Measurements from ENCODE around the gene SRGAP2.
"Not testable (repeated sequence)": the region's sequence is repeated elsewhere in the genome, so short reads cannot be mapped to it uniquely, and the experiment has no call there.

SRGAP2 gene

DNA sequence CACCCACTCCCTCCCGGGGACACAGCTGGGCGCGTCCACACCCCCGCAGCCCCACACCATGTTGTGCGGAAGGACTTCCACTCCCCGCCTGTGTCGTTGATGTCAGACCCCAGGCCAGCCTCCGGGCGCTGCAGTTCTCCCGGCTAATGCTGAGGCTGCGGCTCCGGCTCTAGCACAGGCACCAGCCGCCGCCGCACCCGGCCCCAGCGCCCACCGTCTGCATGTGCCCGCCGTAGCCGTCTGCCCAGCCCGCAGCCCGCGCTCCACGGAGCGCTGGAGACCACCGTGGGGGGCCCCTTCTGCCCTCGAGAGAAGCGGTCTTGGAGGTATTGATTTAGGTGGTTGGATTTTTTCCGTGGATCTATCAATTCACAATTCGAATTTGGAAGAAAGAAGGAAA lies 2.2 kb downstream of the SRGAP2 start:
- DNase-seq (ENCODE audit: low read depth), result not testable (repeated sequence)

DNA sequence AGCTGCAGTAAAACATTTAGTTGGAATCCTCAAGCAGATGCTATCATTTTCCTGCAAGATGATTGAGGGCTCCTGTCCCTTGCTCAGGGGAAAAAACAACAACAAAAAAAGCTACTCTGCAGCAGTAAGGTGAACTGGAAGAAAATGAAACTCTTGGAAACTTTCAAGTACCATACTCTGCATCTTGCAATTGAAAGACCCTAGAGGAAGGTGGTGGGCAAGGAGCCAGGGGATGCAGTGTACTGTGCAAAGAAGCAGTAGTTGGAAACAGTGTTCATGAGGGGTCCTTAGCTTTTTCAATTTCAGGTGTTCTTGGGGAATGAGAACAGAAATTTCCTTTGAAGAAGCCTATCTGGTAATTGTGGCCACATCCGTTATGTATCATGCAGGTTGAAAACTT lies 7.5 kb downstream of the SRGAP2 start:
- DNase-seq (ENCODE audit: low read depth), result not testable (repeated sequence)

DNA sequence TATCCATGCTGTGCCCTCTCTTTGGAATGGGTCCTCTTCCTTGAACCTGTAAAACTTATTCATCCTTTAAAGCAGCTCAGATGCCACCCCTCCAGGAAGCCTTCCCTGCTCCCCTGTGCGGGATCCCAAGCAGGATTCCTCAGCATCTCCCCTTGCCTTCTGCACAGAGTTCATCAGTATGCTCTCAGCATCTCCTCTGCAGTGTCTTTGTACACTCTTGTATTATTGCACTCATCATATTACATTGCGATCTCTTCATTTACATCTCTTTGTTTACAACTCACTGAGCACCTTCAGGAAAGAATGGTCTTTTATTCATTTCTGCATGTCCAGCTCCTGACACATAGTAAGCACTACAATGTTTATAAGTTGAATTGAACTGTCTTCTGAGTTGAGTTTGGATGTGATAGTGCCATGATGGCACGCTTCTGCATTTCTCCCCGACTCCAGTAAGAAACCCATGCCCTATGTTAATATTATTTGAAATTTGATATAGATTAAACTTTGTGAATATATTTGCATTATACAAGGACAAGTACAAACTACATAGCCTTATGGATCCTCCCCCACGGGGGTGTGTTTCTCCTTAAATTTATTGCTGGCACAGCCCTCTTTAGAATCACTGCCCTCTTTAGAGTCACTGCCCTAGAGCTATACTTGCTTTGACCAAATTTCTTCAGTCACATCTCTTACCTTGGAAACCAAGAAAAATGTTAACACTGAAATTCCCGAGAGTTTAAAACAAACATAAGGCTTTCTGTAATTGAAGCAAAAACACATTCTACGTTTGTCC lies 12.5 kb downstream of the SRGAP2 start:
- DNase-seq (ENCODE audit: low read depth), result not testable (repeated sequence)

- not testable (repeated sequence) for DNase-seq (ENCODE audit: low read depth)
Measured at GRCh38 chr1:206218285-206218684, 14.9 kb downstream of the SRGAP2 start.

- not testable (repeated sequence) for DNase-seq (ENCODE audit: low read depth)
Measured at GRCh38 chr1:206218765-206219164, 15.4 kb downstream of the SRGAP2 start.

GRCh38 chr1:206219514-206220331 lies 16.4 kb downstream of the SRGAP2 start:
- DNase-seq (ENCODE audit: low read depth), result not testable (repeated sequence)

DNA sequence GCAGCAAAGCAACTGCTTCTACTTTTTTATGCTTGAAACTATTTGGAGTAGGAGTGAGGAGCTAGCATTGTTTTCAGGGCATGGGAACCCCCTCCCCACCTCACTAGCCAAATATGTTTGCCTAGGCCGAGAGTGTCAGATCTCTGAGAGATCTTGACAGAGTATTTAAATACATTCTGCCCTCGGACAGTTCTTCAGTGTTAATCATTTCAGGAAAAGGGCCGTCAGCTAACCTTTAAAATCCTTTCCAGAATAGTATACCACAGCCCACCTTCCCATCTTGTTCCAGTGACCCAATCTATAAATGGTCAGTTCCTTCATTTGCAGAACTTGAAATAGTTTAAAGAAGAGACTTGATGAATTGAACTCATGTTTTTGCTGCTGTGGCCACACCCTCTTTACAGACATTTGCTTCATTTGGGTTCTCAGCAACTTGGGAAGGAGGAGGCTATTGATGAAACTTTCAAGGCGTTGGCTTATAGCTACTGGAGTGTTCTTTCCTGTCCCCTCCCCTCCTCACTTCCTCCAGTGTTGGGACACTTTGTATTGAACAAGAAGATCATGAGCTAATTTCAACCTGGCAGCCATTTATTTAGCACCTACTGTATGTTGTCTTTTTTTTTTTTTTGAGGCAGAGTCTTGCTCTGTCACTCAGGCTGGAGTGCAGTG lies 17.1 kb downstream of the SRGAP2 start:
- DNase-seq (ENCODE audit: low read depth), result not testable (repeated sequence)

- not testable (repeated sequence) for DNase-seq (ENCODE audit: low read depth)
Measured at GRCh38 chr1:206221585-206221984, 18.2 kb downstream of the SRGAP2 start.

DNA sequence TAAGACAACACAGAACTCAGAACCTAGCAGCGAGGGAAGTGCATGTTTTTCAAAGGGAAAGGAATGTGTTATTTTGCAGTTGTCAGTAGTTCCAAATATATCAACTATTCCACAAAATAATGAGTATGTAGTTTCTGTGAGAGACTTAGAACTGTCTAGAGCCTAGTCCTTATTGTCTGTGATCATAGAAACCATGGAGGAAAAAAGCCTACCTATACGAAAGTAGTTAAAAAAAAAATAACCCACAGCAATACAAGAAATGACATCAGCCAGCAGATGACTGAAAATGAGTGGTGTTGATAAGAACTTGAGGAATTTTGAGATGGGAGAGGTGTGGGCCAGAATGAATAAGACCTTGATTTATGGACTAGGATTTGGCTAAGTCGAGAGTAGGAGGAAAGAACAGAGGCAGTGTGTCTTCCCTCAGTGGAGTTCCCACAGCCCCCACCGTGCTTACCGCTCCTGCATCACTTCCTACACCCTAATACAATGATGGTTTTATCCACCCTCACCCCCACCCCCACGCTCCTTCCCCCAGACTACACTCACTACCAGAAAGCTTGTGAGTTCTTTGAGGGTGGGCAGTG lies 20.9 kb downstream of the SRGAP2 start:
- DNase-seq (ENCODE audit: low read depth), result not testable (repeated sequence)

DNA sequence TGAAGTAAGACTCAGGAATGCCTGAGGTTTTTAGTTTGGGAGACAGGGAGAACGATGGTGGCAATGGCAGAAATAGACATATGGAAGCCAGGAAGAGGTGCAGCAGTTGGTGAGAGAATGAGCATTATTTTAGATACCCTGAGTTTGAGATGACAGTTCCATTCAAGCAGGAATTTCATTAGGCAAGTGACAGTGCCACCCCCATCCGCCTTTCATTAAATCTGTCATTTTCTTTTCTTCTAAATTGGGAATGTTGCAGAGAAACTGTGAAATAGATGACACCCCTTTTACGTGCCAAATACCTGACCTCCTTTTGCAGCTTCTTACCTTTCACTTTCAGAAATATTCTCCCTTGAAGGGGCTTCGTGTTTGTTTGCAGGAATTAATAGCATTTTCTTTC lies 22.0 kb downstream of the SRGAP2 start:
- DNase-seq (ENCODE audit: low read depth), result not testable (repeated sequence)

DNA sequence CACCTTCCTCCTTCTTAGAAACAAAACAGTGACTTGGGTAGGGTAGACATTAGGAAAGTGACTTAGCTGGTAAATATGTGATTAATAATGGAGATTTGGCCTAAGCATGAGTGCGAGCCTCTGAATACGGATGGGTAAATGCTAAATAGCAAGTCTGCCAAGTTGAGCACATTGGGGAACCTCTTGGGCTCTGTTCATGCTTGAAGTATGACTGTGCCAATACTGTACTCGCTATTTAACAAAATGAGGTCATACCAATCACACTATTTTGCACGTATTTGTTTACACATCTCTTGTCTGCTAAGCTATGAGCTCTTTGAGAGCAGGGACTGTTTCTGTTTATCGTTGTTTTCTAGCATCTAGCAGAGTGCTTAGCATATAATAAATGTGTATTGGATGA lies 23.5 kb downstream of the SRGAP2 start:
- DNase-seq (ENCODE audit: low read depth), result not testable (repeated sequence)

- not testable (repeated sequence) for DNase-seq (ENCODE audit: low read depth)
Measured at GRCh38 chr1:206229286-206229685, 25.9 kb downstream of the SRGAP2 start.

- not testable (repeated sequence) for DNase-seq (ENCODE audit: low read depth)
Measured at GRCh38 chr1:206231989-206232388, 28.6 kb downstream of the SRGAP2 start.

DNA sequence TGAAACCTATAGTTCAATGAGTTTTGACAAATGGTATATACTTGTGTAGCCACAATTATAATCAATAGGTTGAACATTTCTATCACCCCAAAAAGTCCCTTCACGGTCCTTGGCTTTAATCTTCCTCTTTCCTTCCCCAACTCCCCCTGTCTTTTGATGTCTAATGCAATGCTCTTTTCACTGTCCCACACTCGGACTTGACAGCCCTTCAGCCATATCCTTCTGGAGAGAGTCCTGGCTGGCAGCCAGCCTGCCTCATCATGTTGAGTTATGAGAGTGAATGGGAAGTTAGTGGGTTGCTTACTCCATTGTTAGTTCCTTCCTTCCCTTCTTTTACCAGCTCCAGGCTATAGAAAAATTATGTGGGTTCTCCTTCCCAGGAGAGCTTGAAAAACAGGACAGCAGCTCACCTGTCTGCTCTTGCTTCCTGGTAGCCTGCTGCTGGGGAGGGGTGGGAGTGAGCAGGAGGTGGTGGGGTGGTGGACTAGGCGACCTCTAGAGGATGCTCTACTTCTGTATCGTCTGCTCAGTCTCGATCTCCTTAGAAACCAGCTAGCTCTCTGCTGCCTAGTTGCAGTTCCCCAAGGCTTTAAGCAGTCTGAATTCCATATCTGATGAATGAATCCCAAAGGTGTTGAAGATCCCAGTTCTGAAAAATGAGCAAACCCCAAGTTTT lies 29.8 kb downstream of the SRGAP2 start:
- not testable (repeated sequence) for DNase-seq (ENCODE audit: low read depth)

DNA sequence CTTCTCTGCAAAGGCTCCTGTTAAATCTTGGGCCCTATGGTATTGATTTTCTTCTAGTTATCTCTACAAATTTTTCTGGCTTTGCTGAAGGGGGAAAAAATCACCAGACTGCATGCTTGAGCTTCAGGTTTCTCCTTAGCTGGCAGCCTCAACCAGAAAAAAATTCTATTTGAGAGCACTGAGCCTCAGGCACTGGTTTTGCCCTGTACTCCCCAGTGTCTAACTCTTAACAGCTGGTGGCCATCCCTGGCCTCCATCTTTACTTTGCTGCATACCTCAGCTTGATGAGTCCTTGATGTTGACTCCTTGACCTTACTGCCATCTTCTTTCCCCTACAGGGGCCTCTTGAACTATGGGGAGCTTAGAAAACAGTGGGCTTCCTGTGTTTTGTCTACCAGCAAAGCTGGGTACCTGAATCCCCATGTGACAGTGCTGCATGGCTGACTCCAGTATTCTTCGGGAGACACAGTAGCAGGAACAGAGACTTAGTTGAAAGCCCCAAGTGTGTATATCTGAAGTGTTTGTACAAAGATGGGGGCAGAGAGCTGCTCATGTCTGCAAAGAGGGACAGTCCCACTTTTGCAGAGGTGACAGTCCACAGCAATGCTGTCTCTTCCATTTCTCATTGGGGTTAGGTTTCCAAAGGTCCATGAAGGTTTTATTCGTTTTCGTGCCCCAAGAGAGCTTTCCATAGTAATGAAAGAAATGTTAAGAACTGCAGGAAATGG lies 31.0 kb downstream of the SRGAP2 start:
- not testable (repeated sequence) for DNase-seq (ENCODE audit: low read depth)

DNA sequence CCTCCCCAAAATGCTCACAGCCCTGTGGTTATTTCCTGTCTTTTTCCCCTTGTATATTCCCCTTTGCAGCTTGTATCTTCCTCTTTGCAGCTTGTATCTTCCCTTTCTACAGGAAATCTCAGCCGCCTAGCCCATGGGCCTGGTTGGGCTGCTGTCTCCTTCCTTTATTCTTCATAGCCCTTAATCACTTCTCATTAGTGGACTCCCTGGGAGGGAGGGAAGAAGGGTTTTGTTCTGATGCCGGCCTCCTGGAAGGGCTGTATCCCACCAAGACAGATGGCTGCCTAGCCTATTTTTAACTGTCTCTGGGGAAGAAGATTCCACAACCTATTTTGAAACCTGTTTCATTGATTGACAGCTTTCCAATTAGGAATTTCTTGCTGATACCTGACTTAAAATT lies 31.8 kb downstream of the SRGAP2 start:
- not testable (repeated sequence) for DNase-seq (ENCODE audit: low read depth)

GRCh38 chr1:206240288-206240687 lies 36.9 kb downstream of the SRGAP2 start:
- DNase-seq (ENCODE audit: low read depth), result not testable (repeated sequence)

- DNase-seq (ENCODE audit: low read depth), result not testable (repeated sequence)
Measured at GRCh38 chr1:206243335-206243734, 40.0 kb downstream of the SRGAP2 start.

DNA sequence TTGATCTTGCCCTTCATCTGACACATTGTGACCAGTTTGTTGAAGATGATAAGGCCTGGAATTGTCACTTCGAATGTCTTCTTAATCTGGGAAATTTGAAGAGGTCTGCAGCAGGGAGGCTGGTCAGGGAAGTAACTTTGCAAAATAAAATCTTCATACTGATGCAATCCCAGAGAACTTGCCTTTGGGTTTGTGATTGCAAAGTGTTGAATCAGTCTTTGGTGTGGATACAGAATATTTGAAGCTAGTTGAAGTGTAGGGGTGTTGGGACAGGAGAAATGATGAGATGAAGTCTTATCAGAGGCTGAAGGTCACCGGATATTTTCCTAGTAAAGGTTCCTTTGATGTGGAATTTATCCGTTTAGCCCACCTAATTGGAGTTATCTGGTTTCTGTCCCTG lies 42.1 kb downstream of the SRGAP2 start:
- DNase-seq (ENCODE audit: low read depth), result not testable (repeated sequence)

DNA sequence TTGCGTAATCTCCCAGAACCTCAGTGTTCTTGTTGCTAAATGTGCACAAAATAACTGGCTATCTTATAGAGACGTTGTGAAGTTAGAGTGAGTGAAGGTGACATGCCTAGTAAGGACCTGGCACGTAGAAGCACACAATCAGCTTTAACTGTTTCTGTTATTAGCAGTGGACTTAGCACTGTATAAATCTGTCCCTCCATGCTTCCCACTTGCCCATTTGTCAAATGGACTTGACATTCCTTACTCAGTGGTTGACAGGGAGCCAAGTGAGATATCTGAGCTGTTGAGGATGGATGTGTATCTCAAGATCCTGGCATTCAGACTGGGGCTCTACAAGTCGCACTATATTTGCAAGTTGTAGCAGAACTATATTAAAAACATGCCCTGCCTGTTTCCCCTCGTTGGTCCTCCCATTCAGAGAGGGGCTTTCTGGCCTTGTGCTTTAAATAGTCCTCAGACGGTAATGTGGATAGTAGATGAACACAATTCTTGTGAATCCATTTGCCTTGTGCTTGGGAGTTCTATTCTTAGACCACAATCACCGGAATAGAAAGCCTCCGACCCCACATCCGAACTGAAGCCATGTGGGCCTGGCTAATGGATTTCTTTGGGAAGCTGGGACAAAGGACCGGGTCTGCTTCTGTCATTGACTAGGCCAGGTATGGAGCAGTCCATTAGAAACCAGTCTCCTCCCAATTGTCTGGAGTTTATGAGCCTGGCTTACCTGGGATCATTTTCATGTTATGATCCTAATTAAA lies 43.0 kb downstream of the SRGAP2 start:
- DNase-seq (ENCODE audit: low read depth), result not testable (repeated sequence)
